Left hindlimb (tissue), 1 donor: Measurements from ENCODE around the gene HSPA2.
A peak's percentile ranks its signal among the peaks of the same experiment; 100 is the strongest.
"Not testable (repeated sequence)": the region's sequence is repeated elsewhere in the genome, so short reads cannot be mapped to it uniquely, and the experiment has no call there.

ENCODE experiments used
- DNase-seq: peaks from one replicate; pipeline ENCODE4 v3.0.0-alpha.2; 2018

HSPA2 gene

GRCh38 chr14:64516969-64517368 lies 23.6 kb upstream of the HSPA2 start:
- no peak for DNase-seq

GRCh38 chr14:64517667-64518066 lies 22.9 kb upstream of the HSPA2 start:
- not testable (repeated sequence) for DNase-seq

- no peak for DNase-seq
These were observed 22.3 kb upstream of the HSPA2 start for GRCh38 chr14:64518229-64518628.

- no peak for DNase-seq
These were observed 19.8 kb upstream of the HSPA2 start for GRCh38 chr14:64520699-64521098.

GRCh38 chr14:64522591-64523355 lies 17.8 kb upstream of the HSPA2 start:
- DNase-seq = no peak

- no peak for DNase-seq
These were observed 15.2 kb upstream of the HSPA2 start for GRCh38 chr14:64525354-64525753.

- DNase-seq = no peak
These were observed 9.0 kb upstream of the HSPA2 start for GRCh38 chr14:64531567-64531966.

- DNase-seq = no peak
These were observed 3.9 kb upstream of the HSPA2 start for GRCh38 chr14:64536488-64537245.

GRCh38 chr14:64541261-64541971 lies 875 bp downstream of the HSPA2 start:
- peak; percentile 59 for DNase-seq

GRCh38 chr14:64541972-64542835 lies 1.7 kb downstream of the HSPA2 start:
- no peak for DNase-seq

- DNase-seq = no peak
These were observed 2.3 kb downstream of the HSPA2 start for GRCh38 chr14:64542836-64543201.

GRCh38 chr14:64544607-64545312 lies 4.2 kb downstream of the HSPA2 start:
- no peak for DNase-seq

- DNase-seq = no peak
These were observed 8.5 kb downstream of the HSPA2 start for GRCh38 chr14:64549016-64549415.

- DNase-seq = peak; percentile 49
These were observed 9.5 kb downstream of the HSPA2 start, which contains the start of gene PPP1R36 for GRCh38 chr14:64549791-64550620. Gene PPP1R36 (plus strand): TSS chr14:64549961. CDS start chr14:64549998, 37 bp downstream.

- no peak for DNase-seq
These were observed 10.2 kb downstream of the HSPA2 start for GRCh38 chr14:64550621-64551333.

GRCh38 chr14:64554556-64554955 lies 14.0 kb downstream of the HSPA2 start:
- no peak for DNase-seq

- no peak for DNase-seq
These were observed 16.0 kb downstream of the HSPA2 start for GRCh38 chr14:64556526-64556925.

GRCh38 chr14:64558216-64558615 lies 17.7 kb downstream of the HSPA2 start:
- DNase-seq = not testable (repeated sequence)

GRCh38 chr14:64561631-64562030 lies 21.1 kb downstream of the HSPA2 start:
- no peak for DNase-seq

GRCh38 chr14:64562436-64562835 lies 21.9 kb downstream of the HSPA2 start:
- DNase-seq = no peak
